WTC11 (cell line): Measurements from ENCODE around the gene EML6. TPM values are rescaled to one million over a fixed set of nuclear protein-coding genes. Genes with fewer than 3 reads are reported as not detected.

Experiments
- ATAC-seq: fragments of 200-7000 bp; cut with Tn5 transposase; 2 replicates; pipeline ENCODE4 v1.10.0; 2021; ENCODE audit warnings: mild to moderate bottlenecking, moderate library complexity
- CTCF ChIA-PET: fragments of 300-600 bp; sonication (Branson Sonifier 250); formaldehyde crosslinking; loops from one replicate; lab custom pipeline; 2021; ENCODE audit warnings: antibody characterized with exemption; lab: Charles Lee
- POLR2A ChIA-PET: fragments of 350-600 bp; sonication (Branson Sonifier 250); formaldehyde crosslinking; loops from one replicate; lab custom pipeline; 2021; ENCODE audit warnings: antibody characterized with exemption; lab: Charles Lee
- DNase-seq: peaks from one replicate; pipeline ENCODE4 v3.0.0; 2021; ENCODE audit warnings: low spot score
- H3K27ac Mint-ChIP-seq: 2 replicates; pipeline ENCODE4 v1.8.0; 2021; ENCODE audit warnings: mixed read lengths
- H3K27me3 Mint-ChIP-seq: 2 replicates; pipeline ENCODE4 v1.8.0; 2021; ENCODE audit warnings: low read depth, mild to moderate bottlenecking, moderate library complexity, mixed read lengths
- H3K36me3 Mint-ChIP-seq: 2 replicates; pipeline ENCODE4 v1.8.0; 2021; ENCODE audit warnings: mixed read lengths
- H3K4me1 Mint-ChIP-seq: 2 replicates; pipeline ENCODE4 v1.8.0; 2022; ENCODE audit warnings: mixed read lengths
- H3K4me3 Mint-ChIP-seq: 2 replicates; pipeline ENCODE4 v1.8.0; 2021; ENCODE audit warnings: mild to moderate bottlenecking, moderate library complexity, mixed read lengths
- H3K9me3 Mint-ChIP-seq: 2 replicates; pipeline ENCODE4 v1.8.0; 2021; ENCODE audit warnings: mixed read lengths
- CREB1 ChIP-seq: sonication (generic); formaldehyde crosslinking; IDR thresholded peaks from 2 replicates; pipeline ENCODE4 v1.8.0; 2023; ENCODE audit warnings: mild to moderate bottlenecking, missing genetic modification reagents
- EMX1 ChIP-seq: fragments of 250-450 bp; sonication (Bioruptor Pico); IDR thresholded peaks from 2 replicates; pipeline ENCODE4 v1.8.0; 2021; ENCODE audit warnings: mild to moderate bottlenecking
- FOXJ3 ChIP-seq: sonication (generic); formaldehyde crosslinking; IDR thresholded peaks from 2 replicates; pipeline ENCODE4 v1.9.0; 2021; ENCODE audit warnings: missing genetic modification reagents, mild to moderate bottlenecking, borderline replicate concordance
- FOXP1 ChIP-seq: sonication (generic); formaldehyde crosslinking; IDR thresholded peaks from 2 replicates; pipeline ENCODE4 v1.8.0; 2022; ENCODE audit warnings: missing genetic modification reagents, mild to moderate bottlenecking, moderate library complexity, borderline replicate concordance
- GTF2I ChIP-seq: fragments of 250-450 bp; sonication (Bioruptor Pico); conservative IDR thresholded peaks from 2 replicates; pipeline ENCODE4 v1.4.0; 2021; ENCODE audit warnings: mild to moderate bottlenecking
- MXD4 ChIP-seq: fragments of 250-450 bp; sonication (Bioruptor Pico); IDR thresholded peaks from 2 replicates; pipeline ENCODE4 v1.8.0; 2021; ENCODE audit warnings: mild to moderate bottlenecking, moderate library complexity, borderline replicate concordance
- NFATC4 ChIP-seq: fragments of 250-450 bp; sonication (Bioruptor Pico); IDR thresholded peaks from 2 replicates; pipeline ENCODE4 v1.9.0; 2021; ENCODE audit warnings: mild to moderate bottlenecking
- NFYB ChIP-seq: sonication (generic); formaldehyde crosslinking; conservative IDR thresholded peaks from 2 replicates; pipeline ENCODE4 v1.8.0; 2022; ENCODE audit warnings: low read depth, missing genetic modification reagents
- SMAD4 ChIP-seq: sonication (generic); formaldehyde crosslinking; IDR thresholded peaks from 2 replicates; pipeline ENCODE4 v1.8.0; 2022; ENCODE audit warnings: mild to moderate bottlenecking, missing genetic modification reagents
- ZBTB21 ChIP-seq: sonication (generic); formaldehyde crosslinking; IDR thresholded peaks from 2 replicates; pipeline ENCODE4 v1.8.1; 2023; ENCODE audit warnings: mild to moderate bottlenecking, missing genetic modification reagents, borderline replicate concordance
- ZNF138 ChIP-seq: sonication (generic); formaldehyde crosslinking; conservative IDR thresholded peaks from 2 replicates; pipeline ENCODE4 v1.8.1; 2022; ENCODE audit warnings: mild to moderate bottlenecking, moderate library complexity, missing genetic modification reagents
- ZNF317 ChIP-seq: sonication (generic); formaldehyde crosslinking; IDR thresholded peaks from 2 replicates; pipeline ENCODE4 v1.8.1; 2023; ENCODE audit warnings: low read depth, mild to moderate bottlenecking, moderate library complexity, missing genetic modification reagents, borderline replicate concordance
- ZNF396 ChIP-seq: fragments of 250-450 bp; sonication (Bioruptor Pico); IDR thresholded peaks from 2 replicates; pipeline ENCODE4 v1.8.0; 2021; ENCODE audit warnings: mild to moderate bottlenecking, moderate library complexity, borderline replicate concordance
- ZNF671 ChIP-seq: fragments of 250-450 bp; sonication (Bioruptor Pico); IDR thresholded peaks from 2 replicates; pipeline ENCODE4 v1.8.0; 2021; ENCODE audit warnings: mild to moderate bottlenecking
- total RNA-seq: library from RNA; stranded (reverse); gene quantifications from 3 replicates; pipeline ENCODE4 v1.2.3, GENCODE V29; 2021
- TF ChIP-seq, protein P1 (sequence below): sonication (generic); formaldehyde crosslinking; IDR thresholded peaks from 2 replicates; pipeline ENCODE4 v1.8.1; 2022; ENCODE audit warnings: missing genetic modification reagents, borderline replicate concordance
- TF ChIP-seq, protein P2 (sequence below): sonication (generic); formaldehyde crosslinking; IDR thresholded peaks from 2 replicates; pipeline ENCODE4 v1.8.0; 2022; ENCODE audit warnings: mild to moderate bottlenecking, missing genetic modification reagents
- TF ChIP-seq, protein P3 (sequence below): sonication (generic); formaldehyde crosslinking; IDR thresholded peaks from 2 replicates; pipeline ENCODE4 v1.8.1; 2022; ENCODE audit warnings: mild to moderate bottlenecking, moderate library complexity, missing genetic modification reagents
- TF ChIP-seq, protein P4 (sequence below): fragments of 250-450 bp; sonication (Bioruptor Pico); IDR thresholded peaks from 2 replicates; pipeline ENCODE4 v1.9.0; 2021; ENCODE audit warnings: mild to moderate bottlenecking
- TF ChIP-seq, protein P5 (sequence below): sonication (generic); formaldehyde crosslinking; IDR thresholded peaks from 2 replicates; pipeline ENCODE4 v1.8.0; 2023; ENCODE audit warnings: missing genetic modification reagents, mild to moderate bottlenecking, borderline replicate concordance
- TF ChIP-seq, protein P6 (sequence below): fragments of 250-450 bp; sonication (Bioruptor Pico); IDR thresholded peaks from 2 replicates; pipeline ENCODE4 v1.9.0; 2021; ENCODE audit warnings: moderate library complexity, mild to moderate bottlenecking, inconsistent platforms, borderline replicate concordance

Gene EML6
- total RNA-seq, 1 experiment from 2014 or later = 2.1 TPM

DNA sequence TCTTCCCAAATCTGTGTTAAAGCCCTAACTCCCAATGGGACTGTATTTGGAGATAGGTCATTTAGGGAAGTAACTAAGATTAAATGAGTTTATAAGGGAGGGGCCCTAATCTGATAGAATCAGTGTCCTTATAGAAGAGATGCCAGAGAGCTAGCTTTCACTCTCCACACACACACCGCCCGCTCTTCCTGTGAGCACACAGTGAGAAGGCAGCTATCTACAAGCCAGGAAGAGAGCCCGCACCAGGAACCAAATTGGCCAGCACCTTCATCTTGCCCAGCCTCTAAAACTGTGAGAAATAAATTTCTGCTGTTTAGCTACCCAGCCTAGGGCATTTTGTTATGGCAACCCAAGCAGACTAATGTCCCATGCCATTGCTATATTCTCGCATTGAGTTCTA is 201.6 kb downstream of the EML6 start:
- H3K4me3 Mint-ChIP-seq = no peak overlapping the region
- TF ChIP-seq, protein P1, sequence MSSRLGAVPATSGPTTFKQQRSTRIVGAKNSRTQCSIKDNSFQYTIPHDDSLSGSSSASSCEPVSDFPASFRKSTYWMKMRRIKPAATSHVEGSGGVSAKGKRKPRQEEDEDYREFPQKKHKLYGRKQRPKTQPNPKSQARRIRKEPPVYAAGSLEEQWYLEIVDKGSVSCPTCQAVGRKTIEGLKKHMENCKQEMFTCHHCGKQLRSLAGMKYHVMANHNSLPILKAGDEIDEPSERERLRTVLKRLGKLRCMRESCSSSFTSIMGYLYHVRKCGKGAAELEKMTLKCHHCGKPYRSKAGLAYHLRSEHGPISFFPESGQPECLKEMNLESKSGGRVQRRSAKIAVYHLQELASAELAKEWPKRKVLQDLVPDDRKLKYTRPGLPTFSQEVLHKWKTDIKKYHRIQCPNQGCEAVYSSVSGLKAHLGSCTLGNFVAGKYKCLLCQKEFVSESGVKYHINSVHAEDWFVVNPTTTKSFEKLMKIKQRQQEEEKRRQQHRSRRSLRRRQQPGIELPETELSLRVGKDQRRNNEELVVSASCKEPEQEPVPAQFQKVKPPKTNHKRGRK (CRISPR knock-in tag) = no peak
- TF ChIP-seq EMX1 (no peak), GTF2I (no peak), ZNF138 (no peak), ZNF317 (CRISPR knock-in tag) (no peak), MXD4 (no peak), ZNF671 (CRISPR knock-in tag) (no peak), NFYB (no peak), ZBTB21 (CRISPR knock-in tag) (no peak), SMAD4 (CRISPR knock-in tag) (no peak), NFATC4 (CRISPR knock-in tag) (no peak), CREB1 (no peak), FOXP1 (no peak), FOXJ3 (no peak), ZNF396 (CRISPR knock-in tag) (no peak)
- TF ChIP-seq, protein P2, sequence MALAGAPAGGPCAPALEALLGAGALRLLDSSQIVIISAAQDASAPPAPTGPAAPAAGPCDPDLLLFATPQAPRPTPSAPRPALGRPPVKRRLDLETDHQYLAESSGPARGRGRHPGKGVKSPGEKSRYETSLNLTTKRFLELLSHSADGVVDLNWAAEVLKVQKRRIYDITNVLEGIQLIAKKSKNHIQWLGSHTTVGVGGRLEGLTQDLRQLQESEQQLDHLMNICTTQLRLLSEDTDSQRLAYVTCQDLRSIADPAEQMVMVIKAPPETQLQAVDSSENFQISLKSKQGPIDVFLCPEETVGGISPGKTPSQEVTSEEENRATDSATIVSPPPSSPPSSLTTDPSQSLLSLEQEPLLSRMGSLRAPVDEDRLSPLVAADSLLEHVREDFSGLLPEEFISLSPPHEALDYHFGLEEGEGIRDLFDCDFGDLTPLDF (CRISPR knock-in tag) = no peak
- TF ChIP-seq, protein P3, sequence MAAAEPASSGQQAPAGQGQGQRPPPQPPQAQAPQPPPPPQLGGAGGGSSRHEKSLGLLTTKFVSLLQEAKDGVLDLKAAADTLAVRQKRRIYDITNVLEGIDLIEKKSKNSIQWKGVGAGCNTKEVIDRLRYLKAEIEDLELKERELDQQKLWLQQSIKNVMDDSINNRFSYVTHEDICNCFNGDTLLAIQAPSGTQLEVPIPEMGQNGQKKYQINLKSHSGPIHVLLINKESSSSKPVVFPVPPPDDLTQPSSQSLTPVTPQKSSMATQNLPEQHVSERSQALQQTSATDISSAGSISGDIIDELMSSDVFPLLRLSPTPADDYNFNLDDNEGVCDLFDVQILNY (CRISPR knock-in tag) = no peak
- TF ChIP-seq, protein P4, sequence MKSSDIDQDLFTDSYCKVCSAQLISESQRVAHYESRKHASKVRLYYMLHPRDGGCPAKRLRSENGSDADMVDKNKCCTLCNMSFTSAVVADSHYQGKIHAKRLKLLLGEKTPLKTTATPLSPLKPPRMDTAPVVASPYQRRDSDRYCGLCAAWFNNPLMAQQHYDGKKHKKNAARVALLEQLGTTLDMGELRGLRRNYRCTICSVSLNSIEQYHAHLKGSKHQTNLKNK (CRISPR knock-in tag) = no peak
- TF ChIP-seq, protein P5, sequence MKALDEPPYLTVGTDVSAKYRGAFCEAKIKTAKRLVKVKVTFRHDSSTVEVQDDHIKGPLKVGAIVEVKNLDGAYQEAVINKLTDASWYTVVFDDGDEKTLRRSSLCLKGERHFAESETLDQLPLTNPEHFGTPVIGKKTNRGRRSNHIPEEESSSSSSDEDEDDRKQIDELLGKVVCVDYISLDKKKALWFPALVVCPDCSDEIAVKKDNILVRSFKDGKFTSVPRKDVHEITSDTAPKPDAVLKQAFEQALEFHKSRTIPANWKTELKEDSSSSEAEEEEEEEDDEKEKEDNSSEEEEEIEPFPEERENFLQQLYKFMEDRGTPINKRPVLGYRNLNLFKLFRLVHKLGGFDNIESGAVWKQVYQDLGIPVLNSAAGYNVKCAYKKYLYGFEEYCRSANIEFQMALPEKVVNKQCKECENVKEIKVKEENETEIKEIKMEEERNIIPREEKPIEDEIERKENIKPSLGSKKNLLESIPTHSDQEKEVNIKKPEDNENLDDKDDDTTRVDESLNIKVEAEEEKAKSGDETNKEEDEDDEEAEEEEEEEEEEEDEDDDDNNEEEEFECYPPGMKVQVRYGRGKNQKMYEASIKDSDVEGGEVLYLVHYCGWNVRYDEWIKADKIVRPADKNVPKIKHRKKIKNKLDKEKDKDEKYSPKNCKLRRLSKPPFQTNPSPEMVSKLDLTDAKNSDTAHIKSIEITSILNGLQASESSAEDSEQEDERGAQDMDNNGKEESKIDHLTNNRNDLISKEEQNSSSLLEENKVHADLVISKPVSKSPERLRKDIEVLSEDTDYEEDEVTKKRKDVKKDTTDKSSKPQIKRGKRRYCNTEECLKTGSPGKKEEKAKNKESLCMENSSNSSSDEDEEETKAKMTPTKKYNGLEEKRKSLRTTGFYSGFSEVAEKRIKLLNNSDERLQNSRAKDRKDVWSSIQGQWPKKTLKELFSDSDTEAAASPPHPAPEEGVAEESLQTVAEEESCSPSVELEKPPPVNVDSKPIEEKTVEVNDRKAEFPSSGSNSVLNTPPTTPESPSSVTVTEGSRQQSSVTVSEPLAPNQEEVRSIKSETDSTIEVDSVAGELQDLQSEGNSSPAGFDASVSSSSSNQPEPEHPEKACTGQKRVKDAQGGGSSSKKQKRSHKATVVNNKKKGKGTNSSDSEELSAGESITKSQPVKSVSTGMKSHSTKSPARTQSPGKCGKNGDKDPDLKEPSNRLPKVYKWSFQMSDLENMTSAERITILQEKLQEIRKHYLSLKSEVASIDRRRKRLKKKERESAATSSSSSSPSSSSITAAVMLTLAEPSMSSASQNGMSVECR = no peak
- TF ChIP-seq, protein P6, sequence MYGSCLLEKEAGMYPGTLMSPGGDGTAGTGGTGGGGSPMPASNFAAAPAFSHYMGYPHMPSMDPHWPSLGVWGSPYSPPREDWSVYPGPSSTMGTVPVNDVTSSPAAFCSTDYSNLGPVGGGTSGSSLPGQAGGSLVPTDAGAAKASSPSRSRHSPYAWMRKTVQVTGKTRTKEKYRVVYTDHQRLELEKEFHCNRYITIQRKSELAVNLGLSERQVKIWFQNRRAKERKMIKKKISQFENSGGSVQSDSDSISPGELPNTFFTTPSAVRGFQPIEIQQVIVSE (CRISPR knock-in tag) = no peak
- TF ChIP-seq, all 79 proteins: peak for 0
- Mint-ChIP-seq H3K27me3 (no peaks in the 10 kb centered on the region), H3K36me3 (no peaks in the 10 kb centered on the region), H3K4me1 (peaks cover 5% of the 10 kb centered on the region), H3K27ac (no peak overlapping the region), H3K9me3 (peaks cover 9% of the 10 kb centered on the region; the same call in 1 of the 2 replicates)
- DNase-seq (no peak), ATAC-seq (no peak)
- CTCF ChIA-PET = no interaction called here
- POLR2A ChIA-PET = no interaction called here
